ENCODE data around the gene BAIAP2L1. TPM values are rescaled to one million over a fixed set of nuclear protein-coding genes. Genes with fewer than 3 reads are reported as not detected.
"Not testable (repeated sequence)": the region's sequence is repeated elsewhere in the genome, so short reads cannot be mapped to it uniquely, and the experiment has no call there.

Gene BAIAP2L1
- total RNA-seq, 4 donors from 2014 or later: 17.2 to 28.9 (median 20.7) TPM

GRCh38 chr7:98395481-98395880, 5.4 kb downstream of the BAIAP2L1 start:
- 88 to 92% methylated on average over 4 of the region's 4 CpGs for whole genome bisulfite sequencing, 2 donors
- H3K4me3 ChIP-seq (ENCODE audit: low read depth, poor library complexity, severe bottlenecking): no peak overlapping the region
- TF ChIP-seq POLR2A (IDR thresholded peaks at IDR 0.05): no peak
- TF ChIP-seq, protein P1, sequence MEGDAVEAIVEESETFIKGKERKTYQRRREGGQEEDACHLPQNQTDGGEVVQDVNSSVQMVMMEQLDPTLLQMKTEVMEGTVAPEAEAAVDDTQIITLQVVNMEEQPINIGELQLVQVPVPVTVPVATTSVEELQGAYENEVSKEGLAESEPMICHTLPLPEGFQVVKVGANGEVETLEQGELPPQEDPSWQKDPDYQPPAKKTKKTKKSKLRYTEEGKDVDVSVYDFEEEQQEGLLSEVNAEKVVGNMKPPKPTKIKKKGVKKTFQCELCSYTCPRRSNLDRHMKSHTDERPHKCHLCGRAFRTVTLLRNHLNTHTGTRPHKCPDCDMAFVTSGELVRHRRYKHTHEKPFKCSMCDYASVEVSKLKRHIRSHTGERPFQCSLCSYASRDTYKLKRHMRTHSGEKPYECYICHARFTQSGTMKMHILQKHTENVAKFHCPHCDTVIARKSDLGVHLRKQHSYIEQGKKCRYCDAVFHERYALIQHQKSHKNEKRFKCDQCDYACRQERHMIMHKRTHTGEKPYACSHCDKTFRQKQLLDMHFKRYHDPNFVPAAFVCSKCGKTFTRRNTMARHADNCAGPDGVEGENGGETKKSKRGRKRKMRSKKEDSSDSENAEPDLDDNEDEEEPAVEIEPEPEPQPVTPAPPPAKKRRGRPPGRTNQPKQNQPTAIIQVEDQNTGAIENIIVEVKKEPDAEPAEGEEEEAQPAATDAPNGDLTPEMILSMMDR (IDR thresholded peaks at IDR 0.05): no peak
- DNase-seq (ENCODE audit: low spot score in 2 of 2): no peak
- intact Hi-C loops (cut with DNase I; ENCODE audit: low total_unique reads): no loop called here

DNA sequence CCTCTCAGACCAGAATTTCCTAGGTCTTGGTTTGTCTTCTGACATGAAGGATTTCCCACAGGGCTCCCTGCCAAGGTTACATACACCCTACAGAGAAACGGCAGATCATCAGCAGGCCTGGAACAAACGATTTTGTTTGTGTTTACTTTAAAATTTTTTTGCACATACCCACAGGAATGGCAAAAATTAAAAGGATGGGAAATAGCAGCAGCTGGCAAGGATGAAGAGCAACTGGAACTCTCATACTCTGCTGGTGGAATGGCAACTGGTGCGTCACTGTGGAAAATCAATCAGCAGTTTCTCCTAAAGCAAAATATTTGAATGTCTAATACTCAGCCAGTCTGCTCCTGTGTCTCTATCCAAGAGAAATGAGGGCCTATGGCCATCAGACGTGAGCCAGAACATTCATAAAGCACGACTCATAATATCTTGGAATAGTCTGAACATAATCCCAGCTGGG, 6.5 kb downstream of the BAIAP2L1 start:
- no peak overlapping the region for H3K4me3 ChIP-seq (ENCODE audit: low read depth, poor library complexity, severe bottlenecking)
- no peak for DNase-seq (ENCODE audit: low spot score in 2 of 2)
- no peak for TF ChIP-seq POLR2A (IDR thresholded peaks at IDR 0.05)
- TF ChIP-seq, protein P1 (IDR thresholded peaks at IDR 0.05): no peak
- intact Hi-C loops (cut with DNase I; ENCODE audit: low total_unique reads): no loop called here
- WGBS, 2 donors: 32 to 39% methylated on average over 5 of the region's 5 CpGs

DNA sequence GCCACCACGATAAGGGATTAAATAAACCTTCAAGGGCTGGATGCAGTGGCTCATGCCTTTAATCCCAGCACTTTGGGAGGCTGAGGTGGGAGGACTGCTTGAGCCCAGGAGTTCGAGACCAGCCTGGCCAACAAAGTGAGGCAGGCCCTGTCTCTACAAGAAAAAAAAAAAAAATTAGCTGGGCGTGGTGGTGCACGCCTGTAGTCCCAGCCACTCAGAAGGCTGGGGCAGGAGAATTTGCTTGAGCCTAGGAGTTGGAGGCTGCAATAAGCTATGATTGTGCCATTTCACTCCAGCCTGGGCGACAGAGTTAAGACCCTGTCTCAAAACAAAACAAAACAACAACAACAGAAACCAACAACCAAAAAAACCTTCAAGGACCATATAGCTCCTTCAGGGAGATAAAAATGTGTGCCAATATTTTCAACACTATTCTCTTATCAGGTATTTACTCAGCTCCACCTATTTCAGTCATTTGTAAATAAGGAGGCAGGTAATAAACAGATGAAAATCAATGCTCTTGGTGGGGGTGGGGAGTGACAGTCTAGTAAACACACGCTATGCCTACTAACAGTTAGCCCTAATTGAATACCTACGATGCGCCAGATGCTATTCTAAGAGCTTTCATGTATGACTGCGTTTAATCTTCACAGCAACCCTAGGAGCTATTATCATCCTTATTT, 13.2 kb downstream of the BAIAP2L1 start:
- DNase-seq (ENCODE audit: low spot score in 2 of 2): no peak
- 87 to 90% methylated on average over 9 of the region's 9 CpGs for WGBS, 2 donors

GRCh38 chr7:98387131-98387530, 13.8 kb downstream of the BAIAP2L1 start:
- DNase-seq (ENCODE audit: low spot score in 2 of 2): no peak
- 68 to 84% methylated on average over 8 of the region's 8 CpGs for WGBS, 2 donors
- no peak overlapping the region for H3K4me3 ChIP-seq (ENCODE audit: low read depth, poor library complexity, severe bottlenecking)
- TF ChIP-seq, protein P1 (IDR thresholded peaks at IDR 0.05): no peak
- TF ChIP-seq POLR2A (IDR thresholded peaks at IDR 0.05): no peak
- intact Hi-C loops (cut with DNase I; ENCODE audit: low total_unique reads): no loop called here

More for the DNA sequence above, 13.2 kb downstream of the BAIAP2L1 start:
- TF ChIP-seq, protein P1 (IDR thresholded peaks at IDR 0.05): no peak
- TF ChIP-seq POLR2A (IDR thresholded peaks at IDR 0.05): no peak
- no peak overlapping the region for H3K4me3 ChIP-seq (ENCODE audit: low read depth, poor library complexity, severe bottlenecking)
- intact Hi-C loops (cut with DNase I; ENCODE audit: low total_unique reads): no loop called here

- H3K4me3 ChIP-seq (ENCODE audit: low read depth, poor library complexity, severe bottlenecking); DNase-seq (ENCODE audit: low spot score in 2 of 2); intact Hi-C loops (cut with DNase I; ENCODE audit: low total_unique reads): not testable (repeated sequence)
- 85 to 87% methylated on average over 5 of the region's 5 CpGs for WGBS, 2 donors
These were observed 15.4 kb downstream of the BAIAP2L1 start for GRCh38 chr7:98385532-98385931.

- intact Hi-C loops (cut with DNase I; ENCODE audit: low total_unique reads): no loop called here
- TF ChIP-seq, protein P1 (IDR thresholded peaks at IDR 0.05): no peak
- TF ChIP-seq POLR2A (IDR thresholded peaks at IDR 0.05): no peak
- WGBS, 2 donors: 79% methylated on average over 9 of the region's 9 CpGs
- DNase-seq (ENCODE audit: low spot score in 2 of 2): no peak
- no peak overlapping the region for H3K4me3 ChIP-seq (ENCODE audit: low read depth, poor library complexity, severe bottlenecking)
These were observed 22.6 kb downstream of the BAIAP2L1 start for GRCh38 chr7:98378210-98378819.
